ENCODE measurements around the gene OMG. TPM values are rescaled to one million over a fixed set of nuclear protein-coding genes. Genes with fewer than 3 reads are reported as not detected.

The OMG gene
- total RNA-seq, 1 experiment from 2014 or later: not detected

DNA sequence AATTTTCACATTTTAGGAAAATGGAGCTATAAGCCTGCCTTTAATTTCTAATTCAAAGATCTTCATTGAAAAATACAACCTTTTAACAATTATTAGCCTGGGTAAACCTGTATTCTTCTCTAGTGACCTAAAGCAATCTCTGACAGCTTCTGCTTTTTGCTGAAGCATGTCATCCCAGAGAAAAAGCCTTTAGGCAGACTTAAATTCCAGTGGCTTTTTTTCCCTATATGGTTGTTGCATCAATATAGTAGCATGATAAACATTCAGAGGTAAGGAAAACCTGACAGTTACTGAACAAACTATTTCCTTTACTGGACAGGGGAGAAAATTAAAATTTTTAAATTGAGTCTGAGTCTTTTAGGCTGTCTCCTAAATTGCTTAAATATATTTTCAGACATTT lies 32.2 kb upstream of the OMG start:
- H4K20me1 ChIP-seq (ENCODE audit: insufficient read depth): no peaks in the 10 kb centered on the region; the same call in 1 of the 2 replicates
- no peak overlapping the region for H3K4me3 ChIP-seq (replicated peaks in 1 of 2; ENCODE audit: low read depth in 1 of 2, low read length in 2 of 2)
- ChIA-PET POLR2A (no interaction called here), RAD21 (ENCODE audit: low non-redundant PET in 1 of 2, low total read pairs in 2 of 2, uncharacterized antibody in 2 of 2, unreplicated experiment in 2 of 2) (no interaction called here), CTCF (interaction anchor here (0.6 kb wide), 1 partner anchor 9 kb away, joined by 3 read pairs; no protein-coding TSS in a partner anchor)
- no peak overlapping the region for H3K27ac ChIP-seq (ENCODE audit: low read depth, low read length)
- ATAC-seq (no peak), DNase-seq (ENCODE audit: low read depth, low spot score) (no peak)
- no peak overlapping the region for H2AFZ ChIP-seq (ENCODE audit: low read depth, low read length, poor library complexity, severe bottlenecking)
- H3K4me1 ChIP-seq (ENCODE audit: control insufficient read depth in 1 of 2, insufficient read depth in 2 of 2, low read length in 2 of 2): no peaks in the 10 kb centered on the region
- peaks cover 0 to 4% of the 10 kb centered on the region in 2 experiments; a peak in 1 of 4 replicates for H3K36me3 ChIP-seq (ENCODE audit: control insufficient read depth in 1 of 2, insufficient read depth in 2 of 2, low read length in 2 of 2)
- H3K9ac ChIP-seq (ENCODE audit: low read length): no peak overlapping the region
- H3K9me3 ChIP-seq (ENCODE audit: control insufficient read depth in 1 of 2, insufficient read depth in 1 of 2, low read depth in 1 of 2, low read length in 2 of 2): no peaks in the 10 kb centered on the region
- BruUV-seq (replicated peaks): no TSS peak
- H3K79me2 ChIP-seq (ENCODE audit: insufficient read depth, low read length): no peaks in the 10 kb centered on the region
- no peaks in the 10 kb centered on the region for H3K9me2 ChIP-seq (ENCODE audit: insufficient read depth)
- intact Hi-C loops (cut with micrococcal nuclease): no loop called here
- no peak overlapping the region for H3K4me2 ChIP-seq (ENCODE audit: low read length)
- no peak for TF ChIP-seq JUND (IDR thresholded peaks at IDR 0.05)
- no peak for TF ChIP-seq RAD21 (IDR thresholded peaks at IDR 0.05; ENCODE audit: low read depth)
- TF ChIP-seq YY1 (IDR thresholded peaks at IDR 0.05; ENCODE audit: extremely low read depth, insufficient replicate concordance, low read depth, low read length): no peak
- H3K27me3 ChIP-seq (ENCODE audit: insufficient read depth, low read length): no peaks in the 10 kb centered on the region

DNA sequence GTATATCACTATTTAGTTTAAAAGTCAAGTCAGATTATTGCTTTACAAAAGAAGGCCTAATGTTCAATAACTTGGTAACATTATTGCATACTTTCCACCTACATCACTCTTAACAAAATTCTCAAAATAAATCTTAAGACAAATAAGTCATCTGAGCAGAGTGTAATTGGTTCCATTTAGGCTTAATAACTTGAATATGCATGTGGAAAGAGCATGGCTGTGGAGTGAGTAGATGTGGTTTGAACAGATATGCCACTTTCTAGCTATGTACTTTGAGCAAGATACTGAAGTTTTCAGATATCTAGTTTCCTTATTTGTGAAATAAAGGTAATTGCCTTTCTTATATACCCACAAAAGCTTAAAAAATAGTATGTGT lies 31.1 kb upstream of the OMG start:
- no peaks in the 10 kb centered on the region for H3K27me3 ChIP-seq (ENCODE audit: insufficient read depth, low read length)
- H3K4me1 ChIP-seq (ENCODE audit: control insufficient read depth in 1 of 2, insufficient read depth in 2 of 2, low read length in 2 of 2): no peaks in the 10 kb centered on the region
- no peaks in the 10 kb centered on the region for H3K9me2 ChIP-seq (ENCODE audit: insufficient read depth)
- CTCF ChIA-PET: no interaction called here
- H3K4me3 ChIP-seq (replicated peaks in 1 of 2; ENCODE audit: low read depth in 1 of 2, low read length in 2 of 2): no peak overlapping the region
- H3K36me3 ChIP-seq (ENCODE audit: control insufficient read depth in 1 of 2, insufficient read depth in 2 of 2, low read length in 2 of 2): peaks cover 0 to 4% of the 10 kb centered on the region in 2 experiments; a peak in 1 of 4 replicates
- no peak overlapping the region for H3K27ac ChIP-seq (ENCODE audit: low read depth, low read length)
- no peaks in the 10 kb centered on the region for H3K9me3 ChIP-seq (ENCODE audit: control insufficient read depth in 1 of 2, insufficient read depth in 1 of 2, low read depth in 1 of 2, low read length in 2 of 2)
- ATAC-seq (no peak), DNase-seq (ENCODE audit: low read depth, low spot score) (no peak)
- H3K9ac ChIP-seq (ENCODE audit: low read length): no peak overlapping the region
- H3K4me2 ChIP-seq (ENCODE audit: low read length): no peak overlapping the region
- POLR2A ChIA-PET: no interaction called here
- H2AFZ ChIP-seq (ENCODE audit: low read depth, low read length, poor library complexity, severe bottlenecking): no peak overlapping the region
- intact Hi-C loops (cut with micrococcal nuclease): no loop called here
- RAD21 ChIA-PET (ENCODE audit: low non-redundant PET in 1 of 2, low total read pairs in 2 of 2, uncharacterized antibody in 2 of 2, unreplicated experiment in 2 of 2): no interaction called here
- BruUV-seq (replicated peaks): no TSS peak
- H3K79me2 ChIP-seq (ENCODE audit: insufficient read depth, low read length): no peaks in the 10 kb centered on the region
- no peaks in the 10 kb centered on the region; the same call in 1 of the 2 replicates for H4K20me1 ChIP-seq (ENCODE audit: insufficient read depth)
- TF ChIP-seq, protein P1, sequence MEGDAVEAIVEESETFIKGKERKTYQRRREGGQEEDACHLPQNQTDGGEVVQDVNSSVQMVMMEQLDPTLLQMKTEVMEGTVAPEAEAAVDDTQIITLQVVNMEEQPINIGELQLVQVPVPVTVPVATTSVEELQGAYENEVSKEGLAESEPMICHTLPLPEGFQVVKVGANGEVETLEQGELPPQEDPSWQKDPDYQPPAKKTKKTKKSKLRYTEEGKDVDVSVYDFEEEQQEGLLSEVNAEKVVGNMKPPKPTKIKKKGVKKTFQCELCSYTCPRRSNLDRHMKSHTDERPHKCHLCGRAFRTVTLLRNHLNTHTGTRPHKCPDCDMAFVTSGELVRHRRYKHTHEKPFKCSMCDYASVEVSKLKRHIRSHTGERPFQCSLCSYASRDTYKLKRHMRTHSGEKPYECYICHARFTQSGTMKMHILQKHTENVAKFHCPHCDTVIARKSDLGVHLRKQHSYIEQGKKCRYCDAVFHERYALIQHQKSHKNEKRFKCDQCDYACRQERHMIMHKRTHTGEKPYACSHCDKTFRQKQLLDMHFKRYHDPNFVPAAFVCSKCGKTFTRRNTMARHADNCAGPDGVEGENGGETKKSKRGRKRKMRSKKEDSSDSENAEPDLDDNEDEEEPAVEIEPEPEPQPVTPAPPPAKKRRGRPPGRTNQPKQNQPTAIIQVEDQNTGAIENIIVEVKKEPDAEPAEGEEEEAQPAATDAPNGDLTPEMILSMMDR (IDR thresholded peaks at IDR 0.05 in 2 of 3, conservative IDR thresholded peaks at IDR 0.05 in 1 of 3; ENCODE audit: borderline replicate concordance in 1 of 3, insufficient read depth in 1 of 3, low read depth in 2 of 3, low read length in 2 of 3): no peak
- TF ChIP-seq EZH2 (IDR thresholded peaks at IDR 0.05): no peak
- no peak for TF ChIP-seq YY1 (IDR thresholded peaks at IDR 0.05; ENCODE audit: extremely low read depth, insufficient replicate concordance, low read depth, low read length)
- TF ChIP-seq, protein P2, sequence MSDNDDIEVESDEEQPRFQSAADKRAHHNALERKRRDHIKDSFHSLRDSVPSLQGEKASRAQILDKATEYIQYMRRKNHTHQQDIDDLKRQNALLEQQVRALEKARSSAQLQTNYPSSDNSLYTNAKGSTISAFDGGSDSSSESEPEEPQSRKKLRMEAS (IDR thresholded peaks at IDR 0.05): no peak
- TF ChIP-seq ELF1 (IDR thresholded peaks at IDR 0.05; ENCODE audit: borderline replicate concordance, low read depth): no peak
- TF ChIP-seq, protein P3, sequence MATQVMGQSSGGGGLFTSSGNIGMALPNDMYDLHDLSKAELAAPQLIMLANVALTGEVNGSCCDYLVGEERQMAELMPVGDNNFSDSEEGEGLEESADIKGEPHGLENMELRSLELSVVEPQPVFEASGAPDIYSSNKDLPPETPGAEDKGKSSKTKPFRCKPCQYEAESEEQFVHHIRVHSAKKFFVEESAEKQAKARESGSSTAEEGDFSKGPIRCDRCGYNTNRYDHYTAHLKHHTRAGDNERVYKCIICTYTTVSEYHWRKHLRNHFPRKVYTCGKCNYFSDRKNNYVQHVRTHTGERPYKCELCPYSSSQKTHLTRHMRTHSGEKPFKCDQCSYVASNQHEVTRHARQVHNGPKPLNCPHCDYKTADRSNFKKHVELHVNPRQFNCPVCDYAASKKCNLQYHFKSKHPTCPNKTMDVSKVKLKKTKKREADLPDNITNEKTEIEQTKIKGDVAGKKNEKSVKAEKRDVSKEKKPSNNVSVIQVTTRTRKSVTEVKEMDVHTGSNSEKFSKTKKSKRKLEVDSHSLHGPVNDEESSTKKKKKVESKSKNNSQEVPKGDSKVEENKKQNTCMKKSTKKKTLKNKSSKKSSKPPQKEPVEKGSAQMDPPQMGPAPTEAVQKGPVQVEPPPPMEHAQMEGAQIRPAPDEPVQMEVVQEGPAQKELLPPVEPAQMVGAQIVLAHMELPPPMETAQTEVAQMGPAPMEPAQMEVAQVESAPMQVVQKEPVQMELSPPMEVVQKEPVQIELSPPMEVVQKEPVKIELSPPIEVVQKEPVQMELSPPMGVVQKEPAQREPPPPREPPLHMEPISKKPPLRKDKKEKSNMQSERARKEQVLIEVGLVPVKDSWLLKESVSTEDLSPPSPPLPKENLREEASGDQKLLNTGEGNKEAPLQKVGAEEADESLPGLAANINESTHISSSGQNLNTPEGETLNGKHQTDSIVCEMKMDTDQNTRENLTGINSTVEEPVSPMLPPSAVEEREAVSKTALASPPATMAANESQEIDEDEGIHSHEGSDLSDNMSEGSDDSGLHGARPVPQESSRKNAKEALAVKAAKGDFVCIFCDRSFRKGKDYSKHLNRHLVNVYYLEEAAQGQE (IDR thresholded peaks at IDR 0.05; ENCODE audit: low read depth): no peak
- TF ChIP-seq SIN3A (IDR thresholded peaks at IDR 0.05; ENCODE audit: low read depth): no peak
- TF ChIP-seq, protein P4, sequence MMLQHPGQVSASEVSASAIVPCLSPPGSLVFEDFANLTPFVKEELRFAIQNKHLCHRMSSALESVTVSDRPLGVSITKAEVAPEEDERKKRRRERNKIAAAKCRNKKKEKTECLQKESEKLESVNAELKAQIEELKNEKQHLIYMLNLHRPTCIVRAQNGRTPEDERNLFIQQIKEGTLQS (IDR thresholded peaks at IDR 0.05): no peak
- TF ChIP-seq RAD21 (IDR thresholded peaks at IDR 0.05; ENCODE audit: low read depth): no peak
- TF ChIP-seq ZFX (IDR thresholded peaks at IDR 0.05): no peak
- no peak for TF ChIP-seq CEBPB (IDR thresholded peaks at IDR 0.05; ENCODE audit: low read depth)
- no peak for TF ChIP-seq CBX3 (IDR thresholded peaks at IDR 0.05; ENCODE audit: low read depth)

Measured in HCT116 (cell line).